ENCODE results near the gene RCAN2. TPM values are rescaled to one million over a fixed set of nuclear protein-coding genes. Genes with fewer than 3 reads are reported as not detected.

RCAN2 gene
- total and polyA plus RNA-seq, 2 experiments from 2014 or later = 6.0 to 9.3 TPM

GRCh38 chr6:46505693-46506512 is 14.7 kb upstream of the RCAN2 start:
- no peak for TF ChIP-seq EZH2phosphoT487 (IDR thresholded peaks at IDR 0.05; ENCODE audit: unreplicated experiment)
- TF ChIP-seq STAT1 (IDR thresholded peaks at IDR 0.05; ENCODE audit: unreplicated experiment) = no peak
- TF ChIP-seq ZNF114 (CRISPR knock-in tag; IDR thresholded peaks at IDR 0.05) = no peak
- no peak for TF ChIP-seq ZNF331 (CRISPR knock-in tag; IDR thresholded peaks at IDR 0.05; ENCODE audit: low read depth)
- TF ChIP-seq CREB1 (CRISPR knock-in tag; IDR thresholded peaks at IDR 0.05; ENCODE audit: low read depth) = no peak
- TF ChIP-seq ETS1 (IDR thresholded peaks at IDR 0.05) = no peak
- no peak for TF ChIP-seq POLR2AphosphoS5 (IDR thresholded peaks at IDR 0.05; ENCODE audit: low read depth)
- no peak for TF ChIP-seq NANOG (IDR thresholded peaks at IDR 0.05; ENCODE audit: borderline replicate concordance)
- Mint-ChIP-seq H3K9me3 (no peaks in the 10 kb centered on the region), H3K27ac (no peak overlapping the region), H3K4me3 (no peak overlapping the region), H3K36me3 (ENCODE audit: low read depth) (no peaks in the 10 kb centered on the region), H3K27me3 (ENCODE audit: insufficient read depth, low read depth, poor library complexity) (no peaks in the 10 kb centered on the region), H3K4me1 (no peaks in the 10 kb centered on the region)
- H3K9me2 ChIP-seq (ENCODE audit: insufficient read depth) = no peaks in the 10 kb centered on the region
- H3K4me2 ChIP-seq = no peak overlapping the region
- no peaks in the 10 kb centered on the region for H3K79me2 ChIP-seq (replicated peaks; ENCODE audit: insufficient read depth)
- no peak for ATAC-seq
- no peak for DNase-seq (ENCODE audit: low spot score)
- H3K27ac ChIP-seq (ENCODE audit: low read depth) = no peak overlapping the region
- no peak overlapping the region for H3K4me3 ChIP-seq
- no peaks in the 10 kb centered on the region for H3F3A ChIP-seq (replicated peaks; ENCODE audit: low read depth)
- H4K20me1 ChIP-seq (replicated peaks; ENCODE audit: insufficient read depth) = no peaks in the 10 kb centered on the region
- H3K4me1 ChIP-seq (ENCODE audit: insufficient read depth) = no peaks in the 10 kb centered on the region
- H2AFZ ChIP-seq = no peak overlapping the region
- no peaks in the 10 kb centered on the region for H3K27me3 ChIP-seq (ENCODE audit: insufficient read depth)
- no peaks in the 10 kb centered on the region for H3K36me3 ChIP-seq (ENCODE audit: insufficient read depth)

- no peaks in the 10 kb centered on the region for H3K9me3 Mint-ChIP-seq
- H3K27ac ChIP-seq (ENCODE audit: low read depth) = no peak overlapping the region
- H3K27me3 Mint-ChIP-seq (ENCODE audit: insufficient read depth, low read depth, poor library complexity) = no peaks in the 10 kb centered on the region
- no peak for DNase-seq (ENCODE audit: low spot score)
- no peaks in the 10 kb centered on the region for H3K36me3 Mint-ChIP-seq (ENCODE audit: low read depth)
- H3K36me3 ChIP-seq (ENCODE audit: insufficient read depth) = no peaks in the 10 kb centered on the region
- no peak overlapping the region for H3K4me3 ChIP-seq
- H3K27ac Mint-ChIP-seq = no peak overlapping the region
- H4K20me1 ChIP-seq (replicated peaks; ENCODE audit: insufficient read depth) = no peaks in the 10 kb centered on the region
- ATAC-seq = no peak
- no peaks in the 10 kb centered on the region for H3F3A ChIP-seq (replicated peaks; ENCODE audit: low read depth)
- H3K9me2 ChIP-seq (ENCODE audit: insufficient read depth) = no peaks in the 10 kb centered on the region
- no peak overlapping the region for H3K4me2 ChIP-seq
- no peak overlapping the region for H2AFZ ChIP-seq
- no peaks in the 10 kb centered on the region for H3K4me1 ChIP-seq (ENCODE audit: insufficient read depth)
- peaks cover 2% of the 10 kb centered on the region; the same call in 1 of the 3 replicates for H3K4me1 Mint-ChIP-seq
- no peaks in the 10 kb centered on the region for H3K27me3 ChIP-seq (ENCODE audit: insufficient read depth)
- H3K4me3 Mint-ChIP-seq = no peak overlapping the region
- H3K79me2 ChIP-seq (replicated peaks; ENCODE audit: insufficient read depth) = no peaks in the 10 kb centered on the region
- TF ChIP-seq EZH2 (IDR thresholded peaks at IDR 0.05; ENCODE audit: low read depth, unreplicated experiment) (no peak), ETS1 (IDR thresholded peaks at IDR 0.05) (no peak), ZNF462 (CRISPR knock-in tag; IDR thresholded peaks at IDR 0.05) (no peak), ZNF114 (CRISPR knock-in tag; IDR thresholded peaks at IDR 0.05) (no peak), EZH2phosphoT487 (IDR thresholded peaks at IDR 0.05; ENCODE audit: unreplicated experiment) (no peak), NANOG (IDR thresholded peaks at IDR 0.05; ENCODE audit: borderline replicate concordance) (no peak), CREB1 (CRISPR knock-in tag; IDR thresholded peaks at IDR 0.05; ENCODE audit: low read depth) (no peak)
These were observed 13.0 kb upstream of the RCAN2 start for GRCh38 chr6:46504242-46504641.
